H1 (cell line): ENCODE data around the gene GALNT13. TPM values are rescaled to one million over a fixed set of nuclear protein-coding genes. Genes with fewer than 3 reads are reported as not detected.

Source experiments
- CTCF ChIA-PET: fragments of 300-600 bp; sonication (Branson Sonifier 250); formaldehyde crosslinking; loops from one replicate; lab custom pipeline; 2021; ENCODE audit not compliant: partially characterized antibody; lab: Charles Lee
- POLR2A ChIA-PET: fragments of 300-600 bp; sonication (Branson Sonifier 250); formaldehyde crosslinking; loops from one replicate; lab custom pipeline; 2021; ENCODE audit warnings: inconsistent platforms; ENCODE audit not compliant: partially characterized antibody; lab: Charles Lee
- DNase-seq, 2 experiments: peaks; one replicate each; pipeline versions ENCODE4 v3.0.0 to v3.0.0-alpha.2; 2010 to 2022; ENCODE audit warnings: low spot score in 2 of 2, low read depth in 1 of 2, mixed read lengths in 1 of 2
- FAIRE-seq: peaks from 2 replicates; lab custom pipeline; 2011; peaks lifted over from hg19 to GRCh38; lab: Jason Lieb, UNC
- H2AFZ ChIP-seq: 2 replicates; pipeline ENCODE4 v1.8.1; 2012; ENCODE audit warnings: low read length, inconsistent platforms
- H2AK5ac ChIP-seq: 2 replicates; pipeline ENCODE4 v1.6.1; 2013; ENCODE audit warnings: low read depth, low read length
- H2BK120ac ChIP-seq: replicated peaks from 2 replicates; pipeline ENCODE3; 2013; ENCODE audit warnings: low read depth, low read length, inconsistent platforms
- H2BK12ac ChIP-seq: 2 replicates; pipeline ENCODE4 v1.6.1; 2013; ENCODE audit warnings: low read depth, low read length
- H2BK15ac ChIP-seq: 2 replicates; pipeline ENCODE4 v1.6.1; 2013; ENCODE audit warnings: low read length
- H2BK20ac ChIP-seq: 2 replicates; pipeline ENCODE4 v1.6.1; 2013; ENCODE audit warnings: low read length
- H2BK5ac ChIP-seq: 2 replicates; pipeline ENCODE4 v1.6.1; 2013; ENCODE audit warnings: low read depth, low read length
- H3K14ac ChIP-seq: 2 replicates; pipeline ENCODE4 v1.6.1; 2013; ENCODE audit warnings: inconsistent platforms; ENCODE audit not compliant: insufficient read length
- H3K18ac ChIP-seq: 2 replicates; pipeline ENCODE4 v1.6.1; 2013; ENCODE audit warnings: low read length; ENCODE audit errors: extremely low read depth
- H3K23ac ChIP-seq: 2 replicates; pipeline ENCODE4 v1.6.1; 2013; ENCODE audit warnings: inconsistent platforms; ENCODE audit not compliant: insufficient read length
- H3K23me2 ChIP-seq: 2 replicates; pipeline ENCODE4 v1.6.1; 2013; ENCODE audit warnings: low read depth, low read length
- H3K27ac ChIP-seq: 2 replicates; pipeline ENCODE4 v1.6.1; 2011; ENCODE audit warnings: low read depth, low read length, inconsistent platforms
- H3K27me3 ChIP-seq, 4 experiments: replicated peaks in 1 of 4; 1 replicate in 1 of 4; 2 replicates in 3 of 4; pipeline versions ENCODE4 v1.6.1 to v1.8.1; 2011 to 2013; ENCODE audit warnings: low read length in 3 of 4, mild to moderate bottlenecking in 3 of 4, inconsistent platforms in 2 of 4, mixed read lengths in 2 of 4, moderate library complexity in 1 of 4; ENCODE audit not compliant: control insufficient read depth in 3 of 4, insufficient read depth in 3 of 4; ENCODE audit errors: extremely low read depth in 1 of 4
- H3K36me3 ChIP-seq, 4 experiments: 2 replicates each; pipeline versions ENCODE4 v1.6.1 to v1.8.1; 2011 to 2013; ENCODE audit warnings: mild to moderate bottlenecking in 4 of 4, low read length in 3 of 4, moderate library complexity in 2 of 4, control low read depth in 1 of 4, inconsistent platforms in 1 of 4; ENCODE audit not compliant: insufficient read depth in 4 of 4, control insufficient read depth in 2 of 4
- H3K4ac ChIP-seq: replicated peaks from 2 replicates; pipeline ENCODE3; 2013; ENCODE audit warnings: low read length, low read depth, mixed read lengths, inconsistent platforms; ENCODE audit not compliant: insufficient read length
- H3K4me1 ChIP-seq, 4 experiments: replicated peaks in 1 of 4; 1 replicate in 1 of 4; 2 replicates in 3 of 4; pipeline versions ENCODE4 v1.6.1 to v1.8.1; 2011 to 2013; ENCODE audit warnings: low read length in 3 of 4, inconsistent platforms in 2 of 4, mixed read lengths in 1 of 4; ENCODE audit not compliant: insufficient read depth in 4 of 4, control insufficient read depth in 3 of 4
- H3K4me2 ChIP-seq, 2 experiments: 2 replicates each; pipeline versions ENCODE4 v1.6.1 to v1.8.1; 2011 to 2013; ENCODE audit warnings: low read depth in 2 of 2, low read length in 2 of 2, control low read depth in 1 of 2, inconsistent platforms in 1 of 2, mild to moderate bottlenecking in 1 of 2; ENCODE audit not compliant: insufficient read depth in 1 of 2
- H3K4me3 ChIP-seq, 4 experiments: fragments of 200-600, 300-600 bp in 1 of 4; sonication (generic), shearing (Covaris generic), sonication (Bioruptor Twin) in 1 of 4; 2 replicates each; pipeline versions ENCODE4 v1.5.1 to v1.8.1; 2011 to 2016; ENCODE audit warnings: low read length in 4 of 4, low read depth in 3 of 4, control low read depth in 2 of 4, inconsistent platforms in 2 of 4, mild to moderate bottlenecking in 2 of 4, mixed read lengths in 1 of 4, moderate library complexity in 1 of 4; ENCODE audit not compliant: insufficient read depth in 2 of 4; ENCODE audit errors: extremely low read depth in 1 of 4
- H3K56ac ChIP-seq: replicated peaks from 2 replicates; pipeline ENCODE3; 2013; ENCODE audit warnings: low read depth, mild to moderate bottlenecking, mixed read lengths, low read length, inconsistent platforms; ENCODE audit not compliant: insufficient read length
- H3K79me1 ChIP-seq: 2 replicates; pipeline ENCODE4 v1.6.1; 2013; ENCODE audit warnings: low read depth, low read length, control low read depth
- H3K79me2 ChIP-seq, 2 experiments: 2 replicates each; pipeline versions ENCODE4 v1.6.1 to v1.8.1; 2012 to 2013; ENCODE audit warnings: low read length in 2 of 2, mild to moderate bottlenecking in 2 of 2, inconsistent platforms in 1 of 2; ENCODE audit not compliant: insufficient read depth in 2 of 2, control insufficient read depth in 1 of 2
- H3K9ac ChIP-seq, 4 experiments: replicated peaks in 1 of 4; 1 replicate in 1 of 4; 2 replicates in 3 of 4; pipeline versions ENCODE4 v1.6.1 to v1.8.1; 2011 to 2013; ENCODE audit warnings: low read depth in 3 of 4, low read length in 3 of 4, control low read depth in 2 of 4, mild to moderate bottlenecking in 2 of 4, moderate library complexity in 2 of 4, inconsistent platforms in 1 of 4; ENCODE audit errors: extremely low read depth in 1 of 4
- H3K9me3 ChIP-seq, 2 experiments: 2 replicates each; pipeline versions ENCODE4 v1.6.1 to v1.8.1; 2012 to 2013; ENCODE audit warnings: mild to moderate bottlenecking in 2 of 2, moderate library complexity in 2 of 2, control low read depth in 1 of 2, inconsistent platforms in 1 of 2, low read depth in 1 of 2, low read length in 1 of 2, mixed read lengths in 1 of 2; ENCODE audit not compliant: insufficient read depth in 2 of 2
- H4K20me1 ChIP-seq, 2 experiments: replicated peaks in 1 of 2; 2 replicates each; pipeline versions ENCODE3 to v1.8.1; 2011 to 2013; ENCODE audit warnings: inconsistent platforms in 2 of 2, low read length in 2 of 2, mild to moderate bottlenecking in 1 of 2; ENCODE audit not compliant: insufficient read depth in 2 of 2, control insufficient read depth in 1 of 2
- H4K5ac ChIP-seq: 2 replicates; pipeline ENCODE4 v1.6.1; 2013; ENCODE audit warnings: low read length, low read depth, mixed read lengths, inconsistent platforms; ENCODE audit not compliant: insufficient read length
- H4K8ac ChIP-seq: 2 replicates; pipeline ENCODE4 v1.8.0; 2013; ENCODE audit warnings: mild to moderate bottlenecking, moderate library complexity, low read length, inconsistent platforms; ENCODE audit not compliant: insufficient read depth; ENCODE audit errors: extremely low read depth
- H4K91ac ChIP-seq: replicated peaks from 2 replicates; pipeline ENCODE3; 2013; ENCODE audit warnings: low read length, mixed read lengths, inconsistent platforms; ENCODE audit not compliant: insufficient read length
- ASH2L ChIP-seq: fragments of 200-600, 300-600 bp; sonication (generic); IDR thresholded peaks from one replicate; pipeline ENCODE4 v1.7.1; 2017; ENCODE audit warnings: low read length
- ATF2 ChIP-seq: IDR thresholded peaks from 2 replicates; pipeline ENCODE4 v1.6.1; 2012; ENCODE audit warnings: low read length, inconsistent platforms
- BCL11A ChIP-seq, 2 experiments: IDR thresholded peaks; one replicate each; pipeline ENCODE4 v1.6.1; 2011; ENCODE audit warnings: low read depth in 2 of 2, low read length in 2 of 2, mild to moderate bottlenecking in 2 of 2
- CBX8 ChIP-seq: fragments of 300-800, 300-1000 bp; sonication (generic); IDR thresholded peaks from 2 replicates; pipeline ENCODE4 v1.7.1; 2016; ENCODE audit warnings: low read depth, low read length, borderline replicate concordance
- CTBP2 ChIP-seq: IDR thresholded peaks from 2 replicates; pipeline ENCODE4 v1.7.0; 2011; ENCODE audit warnings: borderline replicate concordance, mild to moderate bottlenecking, moderate library complexity, mixed read lengths, low read length; ENCODE audit not compliant: insufficient read depth, insufficient read length
- KDM5A ChIP-seq: fragments of 200-600 bp; IDR thresholded peaks from 2 replicates; pipeline ENCODE4 v1.7.1; 2012; ENCODE audit warnings: mild to moderate bottlenecking, low read length, inconsistent platforms, mixed read lengths
- RBBP5 ChIP-seq: IDR thresholded peaks from 2 replicates; pipeline ENCODE4 v1.7.1; 2012; ENCODE audit warnings: low read depth, mild to moderate bottlenecking, inconsistent platforms, low read length, moderate library complexity, borderline replicate concordance
- RNF2 ChIP-seq: fragments of 200-900, 300-1000 bp; sonication (generic); IDR thresholded peaks from 2 replicates; pipeline ENCODE4 v1.7.1; 2016; ENCODE audit warnings: borderline replicate concordance, low read depth, mild to moderate bottlenecking, antibody characterized with exemption, low read length; ENCODE audit not compliant: poor library complexity, severe bottlenecking; ENCODE audit errors: missing control alignments
- SIN3A ChIP-seq, 2 experiments: IDR thresholded peaks in 1 of 2; conservative IDR thresholded peaks in 1 of 2; 2 replicates each; pipeline ENCODE4 v1.6.1; 2011 to 2012; ENCODE audit warnings: low read length in 2 of 2, improper control_type of control experiment in 1 of 2, low read depth in 1 of 2, mild to moderate bottlenecking in 1 of 2
- SP2 ChIP-seq: IDR thresholded peaks from 2 replicates; pipeline ENCODE4 v1.6.1; 2012; ENCODE audit warnings: mild to moderate bottlenecking, low read length, inconsistent platforms
- SP4 ChIP-seq: IDR thresholded peaks from 2 replicates; pipeline ENCODE4 v1.6.1; 2012; ENCODE audit warnings: low read length, inconsistent platforms
- TAF1 ChIP-seq: IDR thresholded peaks from 2 replicates; pipeline ENCODE4 v1.6.1; 2011; ENCODE audit warnings: mild to moderate bottlenecking, low read depth, low read length
- TAF7 ChIP-seq: optimal IDR thresholded peaks from 2 replicates; pipeline ENCODE3; 2011; ENCODE audit warnings: low read depth, mild to moderate bottlenecking, inconsistent platforms, low read length, moderate library complexity, borderline replicate concordance
- TBP ChIP-seq: IDR thresholded peaks from 2 replicates; pipeline ENCODE4 v1.6.1; 2011; ENCODE audit warnings: low read depth, low read length, improper control_type of control experiment
- polyA plus RNA-seq, 7 experiments: library from polyadenylated mRNA; depleted of rRNA in 3 of 7; stranded (reverse) in 5 of 7; unstranded in 2 of 7; fragments of >200 nt in 5 of 7; fragments of 200-250 nt in 2 of 7; gene quantifications; 1 replicate in 5 of 7; 2 replicates in 1 of 7; 4 replicates in 1 of 7; pipeline versions ENCODE4 v1.2.1 to v1.2.3, GENCODE V29; 2011 to 2013; ENCODE audit warnings: missing spikeins in 2 of 7, mixed read lengths in 2 of 7
- total RNA-seq: library from RNA; stranded (reverse); fragmentation: NEBNext Ultra II Directional; extraction: Animal tissue kit (Norgen Biotek cat#: 25700); gene quantifications from 2 replicates; pipeline ENCODE4 v1.2.1, GENCODE V29; 2021

The GALNT13 gene
- total and polyA plus RNA-seq, 2 of the 8 experiments (the other 6 are each of a cell fraction or from before 2014, with no cell fraction given), result 3.2 to 9.6 TPM

DNA sequence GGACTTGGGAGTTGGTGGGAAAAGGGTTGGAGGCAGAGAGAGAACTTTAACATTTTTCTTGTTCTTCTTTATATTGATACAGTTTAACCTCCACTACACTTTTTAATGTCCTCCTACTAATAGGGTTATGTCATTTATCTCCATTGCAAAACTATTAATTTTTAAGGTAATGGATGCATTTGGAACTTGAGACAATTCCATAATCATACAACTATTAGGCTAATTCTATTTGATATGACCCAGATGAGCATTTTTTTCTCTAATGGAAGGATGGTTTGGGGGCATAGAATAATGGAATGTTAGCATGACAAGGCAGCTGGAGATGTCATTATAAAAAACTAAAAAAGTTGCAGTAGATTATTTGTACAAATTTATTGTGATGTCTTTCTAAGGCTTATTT lies 587.6 kb downstream of the GALNT13 start:
- H3K79me1 ChIP-seq, result no peaks in the 10 kb centered on the region
- no peak overlapping the region for H2BK120ac ChIP-seq
- DNase-seq (no peak), FAIRE-seq (no peak)
- no peaks in the 10 kb centered on the region for H3K36me3 ChIP-seq
- H2BK5ac ChIP-seq, result no peak overlapping the region
- no peak overlapping the region for H3K4me3 ChIP-seq
- H3K14ac ChIP-seq, result no peak overlapping the region
- no peaks in the 10 kb centered on the region for H3K27me3 ChIP-seq
- H2BK20ac ChIP-seq, result no peak overlapping the region
- no peak overlapping the region for H3K4me2 ChIP-seq
- H4K5ac ChIP-seq, result no peak overlapping the region
- H3K23me2 ChIP-seq, result no peaks in the 10 kb centered on the region
- H4K8ac ChIP-seq, result no peak overlapping the region
- H3K27ac ChIP-seq, result no peak overlapping the region
- H4K20me1 ChIP-seq, result no peaks in the 10 kb centered on the region
- H2AFZ ChIP-seq, result no peak overlapping the region
- CTCF ChIA-PET, result interaction anchor here (2.0 kb wide), 1 partner anchor 20 kb away, joined by 4 read pairs; no protein-coding TSS in a partner anchor
- H3K18ac ChIP-seq, result no peak overlapping the region
- H3K79me2 ChIP-seq, result no peaks in the 10 kb centered on the region
- H3K56ac ChIP-seq, result no peak overlapping the region
- H2AK5ac ChIP-seq, result no peak overlapping the region
- no peak overlapping the region for H3K23ac ChIP-seq
- no peak overlapping the region for H3K9ac ChIP-seq
- H2BK12ac ChIP-seq, result no peak overlapping the region
- H3K4ac ChIP-seq, result no peak overlapping the region
- no peak overlapping the region for H4K91ac ChIP-seq
- no peaks in the 10 kb centered on the region for H3K9me3 ChIP-seq
- H3K4me1 ChIP-seq, result no peaks in the 10 kb centered on the region
- H2BK15ac ChIP-seq, result no peak overlapping the region
- POLR2A ChIA-PET, result no interaction called here
- TF ChIP-seq BCL11A (IDR thresholded peaks at IDR 0.05; ENCODE audit: low read depth in 2 of 2, low read length in 2 of 2) (no peak), CBX8 (no peak), TBP (no peak), SP2 (no peak), RNF2 (no peak), RBBP5 (no peak), CTBP2 (no peak), SP4 (no peak), ASH2L (no peak), ATF2 (no peak), TAF7 (no peak), TAF1 (no peak), SIN3A (conservative IDR thresholded peaks at IDR 0.05 in 1 of 2, IDR thresholded peaks at IDR 0.05 in 1 of 2; ENCODE audit: low read depth in 1 of 2, low read length in 2 of 2) (no peak), KDM5A (no peak)
